Measurements from ENCODE around the gene NMNAT3. TPM values are rescaled to one million over a fixed set of nuclear protein-coding genes. Genes with fewer than 3 reads are reported as not detected.

NMNAT3 gene
- total RNA-seq, 2 donors from 2014 or later, result 4.3 to 4.9 TPM

GRCh38 chr3:139646512-139646911 lies 31.3 kb downstream of the NMNAT3 start:
- no peak for DNase-seq (ENCODE audit: low spot score)

GRCh38 chr3:139642996-139643395 lies 34.8 kb downstream of the NMNAT3 start:
- intact Hi-C loops (cut with DNase I), result no loop called here
- DNase-seq (ENCODE audit: low spot score), result no peak

More at GRCh38 chr3:139646512-139646911, 31.3 kb downstream of the NMNAT3 start:
- intact Hi-C loops (cut with DNase I), result no loop called here

- no peak for DNase-seq (ENCODE audit: low spot score)
- intact Hi-C loops (cut with DNase I), result no loop called here
Measured at GRCh38 chr3:139640456-139640855, 37.3 kb downstream of the NMNAT3 start.

GRCh38 chr3:139639662-139640061 lies 38.1 kb downstream of the NMNAT3 start:
- DNase-seq (ENCODE audit: low spot score), result no peak
- intact Hi-C loops (cut with DNase I), result no loop called here

GRCh38 chr3:139638518-139638917 lies 39.3 kb downstream of the NMNAT3 start:
- DNase-seq (ENCODE audit: low spot score), result no peak
- intact Hi-C loops (cut with DNase I), result no loop called here

GRCh38 chr3:139636511-139636910 lies 41.3 kb downstream of the NMNAT3 start:
- DNase-seq (ENCODE audit: low spot score), result no peak
- intact Hi-C loops (cut with DNase I), result no loop called here

GRCh38 chr3:139634111-139634635 lies 43.6 kb downstream of the NMNAT3 start:
- DNase-seq (ENCODE audit: low spot score), result no peak
- intact Hi-C loops (cut with DNase I), result no loop called here

- intact Hi-C loops (cut with DNase I), result no loop called here
- DNase-seq (ENCODE audit: low spot score), result no peak
Measured at GRCh38 chr3:139633511-139633910, 44.3 kb downstream of the NMNAT3 start.

GRCh38 chr3:139630542-139630941 lies 47.2 kb downstream of the NMNAT3 start:
- no peak for DNase-seq (ENCODE audit: low spot score)
- intact Hi-C loops (cut with DNase I), result no loop called here

- DNase-seq (ENCODE audit: low spot score), result no peak
- intact Hi-C loops (cut with DNase I), result no loop called here
Measured at GRCh38 chr3:139629033-139629432, 48.7 kb downstream of the NMNAT3 start.

- intact Hi-C loops (cut with DNase I), result no loop called here
- DNase-seq (ENCODE audit: low spot score), result no peak
Measured at GRCh38 chr3:139627759-139628158, 50.0 kb downstream of the NMNAT3 start.

GRCh38 chr3:139620438-139620837 lies 57.3 kb downstream of the NMNAT3 start:
- intact Hi-C loops (cut with DNase I), result loop anchor here in 1 of 2 donors (5.0 kb wide), 1 partner anchor 1153 kb away; no protein-coding TSS in a partner anchor
- DNase-seq (ENCODE audit: low spot score), result no peak

GRCh38 chr3:139619484-139619883 lies 58.3 kb downstream of the NMNAT3 start:
- intact Hi-C loops (cut with DNase I), result no loop called here

GRCh38 chr3:139617672-139618268 lies 60.0 kb downstream of the NMNAT3 start:
- intact Hi-C loops (cut with DNase I), result no loop called here
- DNase-seq (ENCODE audit: low spot score), result no peak

More at GRCh38 chr3:139619484-139619883, 58.3 kb downstream of the NMNAT3 start:
- no peak for DNase-seq (ENCODE audit: low spot score)

- intact Hi-C loops (cut with DNase I), result no loop called here
- DNase-seq (ENCODE audit: low spot score), result no peak
Measured at GRCh38 chr3:139611528-139611927, 66.2 kb downstream of the NMNAT3 start.

- intact Hi-C loops (cut with DNase I), result no loop called here
- no peak for DNase-seq (ENCODE audit: low spot score)
Measured at GRCh38 chr3:139610886-139611285, 66.9 kb downstream of the NMNAT3 start.

GRCh38 chr3:139608924-139609323 lies 68.8 kb downstream of the NMNAT3 start:
- DNase-seq (ENCODE audit: low spot score), result no peak
- intact Hi-C loops (cut with DNase I), result no loop called here

- DNase-seq (ENCODE audit: low spot score), result no peak
- intact Hi-C loops (cut with DNase I), result no loop called here
Measured at GRCh38 chr3:139608108-139608380, 69.7 kb downstream of the NMNAT3 start.

GRCh38 chr3:139607257-139608107 lies 70.3 kb downstream of the NMNAT3 start:
- intact Hi-C loops (cut with DNase I), result no loop called here
- no peak for DNase-seq (ENCODE audit: low spot score)

GRCh38 chr3:139602003-139602402 lies 75.8 kb downstream of the NMNAT3 start:
- no peak for DNase-seq (ENCODE audit: low spot score)
- intact Hi-C loops (cut with DNase I), result no loop called here
